MM.1S (cell line): ENCODE measurements around the gene TAGLN2.

ENCODE experiments used
- DNase-seq: peaks from one replicate; pipeline ENCODE4 v3.0.0-alpha.2; 2015
- H2AFZ ChIP-seq: fragments of 300-600 bp; sonication (generic); 2 replicates; pipeline ENCODE4 v1.6.0; 2016; ENCODE audit warnings: antibody characterized with exemption, low read length
- H3F3A ChIP-seq: fragments of 300-600 bp; sonication (generic); 2 replicates; pipeline ENCODE4 v1.6.1; 2016; ENCODE audit warnings: mild to moderate bottlenecking, antibody characterized with exemption, low read length, moderate library complexity, mixed read lengths; ENCODE audit not compliant: insufficient read depth
- H3K27ac ChIP-seq: fragments of 300-600 bp; sonication (generic); 2 replicates; pipeline ENCODE4 v1.5.1; 2016; ENCODE audit warnings: mild to moderate bottlenecking, low read length
- H3K27me3 ChIP-seq: fragments of 300-600 bp; sonication (generic); replicated peaks from 2 replicates; pipeline ENCODE4 v1.6.0; 2016; ENCODE audit warnings: low read length; ENCODE audit not compliant: insufficient read depth
- H3K36me3 ChIP-seq: fragments of 300-600 bp; sonication (generic); replicated peaks from 2 replicates; pipeline ENCODE4 v1.6.1; 2016; ENCODE audit warnings: mild to moderate bottlenecking, low read length, mixed read lengths; ENCODE audit not compliant: insufficient read depth
- H3K4me1 ChIP-seq: fragments of 300-600 bp; sonication (generic); 2 replicates; pipeline ENCODE4 v1.6.1; 2016; ENCODE audit warnings: low read length, mixed read lengths
- H3K4me2 ChIP-seq: fragments of 300-600 bp; sonication (generic); 2 replicates; pipeline ENCODE4 v1.6.0; 2016; ENCODE audit warnings: low read depth, low read length
- H3K4me3 ChIP-seq: fragments of 300-600 bp; sonication (generic); 2 replicates; pipeline ENCODE4 v1.5.1; 2016; ENCODE audit warnings: low read length, mixed read lengths
- H3K79me2 ChIP-seq: fragments of 300-600 bp; sonication (generic); 2 replicates; pipeline ENCODE4 v1.6.1; 2016; ENCODE audit warnings: mixed run types, low read length, mixed read lengths
- H3K9ac ChIP-seq: fragments of 300-600 bp; sonication (generic); 2 replicates; pipeline ENCODE4 v1.6.1; 2016; ENCODE audit warnings: low read length, mixed read lengths
- H3K9me2 ChIP-seq: fragments of 300-600 bp; sonication (generic); replicated peaks from 2 replicates; pipeline ENCODE4 v1.6.1; 2016; ENCODE audit warnings: mild to moderate bottlenecking, low read length, mixed read lengths; ENCODE audit not compliant: insufficient read depth
- H3K9me3 ChIP-seq: fragments of 300-600 bp; sonication (generic); replicated peaks from 2 replicates; pipeline ENCODE4 v1.6.1; 2016; ENCODE audit warnings: mild to moderate bottlenecking, low read length, mixed read lengths; ENCODE audit not compliant: insufficient read depth
- H4K20me1 ChIP-seq: fragments of 300-600 bp; sonication (generic); 2 replicates; pipeline ENCODE4 v1.6.1; 2016; ENCODE audit warnings: mild to moderate bottlenecking, low read length, moderate library complexity, mixed read lengths; ENCODE audit not compliant: insufficient read depth
- EZH2 ChIP-seq: fragments of 300-600 bp; sonication (generic); optimal IDR thresholded peaks from 2 replicates; pipeline ENCODE3; 2017; ENCODE audit warnings: low read depth, mild to moderate bottlenecking, antibody characterized with exemption, low read length, mixed read lengths
- EZH2phosphoT487 ChIP-seq: fragments of 300-600 bp; sonication (generic); IDR thresholded peaks from 2 replicates; pipeline ENCODE4 v1.6.1; 2018; ENCODE audit warnings: antibody characterized with exemption, low read length
- TF ChIP-seq, protein P1 (sequence below): fragments of 300-600 bp; sonication (generic); IDR thresholded peaks from 2 replicates; pipeline ENCODE4 v1.5.1; 2016; ENCODE audit warnings: antibody characterized with exemption, low read length, mixed read lengths

TAGLN2 gene

GRCh38 chr1:159946242-159947187 is 21.2 kb upstream of the TAGLN2 start:
- H3K9ac ChIP-seq, result no peak overlapping the region; the same call in 1 of the 2 replicates
- H3K27me3 ChIP-seq, result peaks cover 43% of the 10 kb centered on the region
- no peaks in the 10 kb centered on the region for H4K20me1 ChIP-seq
- no peak overlapping the region for H3K27ac ChIP-seq
- H3K9me3 ChIP-seq, result no peaks in the 10 kb centered on the region
- peak overlapping the region; percentile 80 for H2AFZ ChIP-seq
- DNase-seq, result no peak
- H3K4me3 ChIP-seq, result peak overlapping the region; percentile 59
- peak overlapping the region; percentile 92 for H3K4me2 ChIP-seq
- TF ChIP-seq EZH2phosphoT487, result no peak
- H3K79me2 ChIP-seq, result no peaks in the 10 kb centered on the region
- H3K4me1 ChIP-seq, result no peaks in the 10 kb centered on the region
- H3K36me3 ChIP-seq, result no peaks in the 10 kb centered on the region
- H3K9me2 ChIP-seq, result no peaks in the 10 kb centered on the region
- H3F3A ChIP-seq, result 0 out of 2 replicates have a peak, but pooled peaks cover 2% of the 10 kb centered on the region

DNA sequence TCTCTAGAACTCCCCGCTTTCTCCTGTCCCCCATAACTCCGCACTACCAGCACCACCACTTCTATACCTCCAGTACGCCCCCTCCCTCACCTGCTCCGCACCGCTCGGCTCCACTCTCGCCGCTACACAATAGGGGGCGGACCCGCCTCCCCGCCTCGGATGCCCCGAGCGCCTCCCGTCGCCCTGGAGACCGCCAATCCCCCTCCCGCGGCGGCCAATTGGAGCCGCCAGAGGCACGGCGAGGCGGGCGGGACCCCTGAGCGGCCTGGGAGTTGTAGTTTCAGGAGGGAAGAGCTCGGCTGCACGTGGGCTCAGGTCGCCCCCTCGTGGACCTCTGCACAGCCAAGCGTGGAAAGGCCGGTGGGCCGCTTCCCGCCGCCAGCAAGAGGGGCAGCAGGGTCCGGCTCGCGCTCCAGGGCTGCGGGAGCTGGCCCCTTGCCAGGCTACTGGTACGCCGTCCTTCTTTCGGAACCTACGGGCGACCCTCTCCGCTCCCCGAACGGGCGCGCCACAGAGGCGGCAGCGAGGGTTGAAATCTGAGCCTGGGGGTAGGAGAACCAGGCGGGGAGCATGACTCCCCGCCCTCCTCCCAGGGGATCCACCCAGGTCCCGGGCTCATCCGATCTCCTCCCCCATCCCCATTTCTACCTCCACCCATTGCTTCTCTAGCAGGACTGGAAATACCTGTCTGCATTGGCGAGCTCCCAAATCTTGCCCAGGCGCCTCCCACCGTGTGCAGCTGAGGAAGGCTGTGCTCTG is 20.4 kb upstream of the TAGLN2 start, which contains the start of gene IGSF9:
Gene IGSF9 (minus strand): TSS at position 131 of the 759 bp plus-strand sequence. CDS start 2,159 bp downstream, outside the sequence.
- Histone ChIP-seq H3K9me2 (no peaks in the 10 kb centered on the region), H3K4me1 (no peaks in the 10 kb centered on the region), H3K27me3 (peaks cover 43% of the 10 kb centered on the region), H4K20me1 (no peaks in the 10 kb centered on the region), H3F3A (0 out of 2 replicates have a peak, but pooled peaks cover 2% of the 10 kb centered on the region), H3K36me3 (no peaks in the 10 kb centered on the region), H3K79me2 (no peaks in the 10 kb centered on the region), H2AFZ (peak within 1 kb of the TSS; percentile 80), H3K4me2 (peak within 1 kb of the TSS; percentile 92), H3K9me3 (no peaks in the 10 kb centered on the region), H3K27ac (no peak within 1 kb of the TSS), H3K4me3 (peak within 1 kb of the TSS; percentile 59), H3K9ac (no peak within 1 kb of the TSS; the same call in 1 of the 2 replicates)
- TF ChIP-seq, protein P1, sequence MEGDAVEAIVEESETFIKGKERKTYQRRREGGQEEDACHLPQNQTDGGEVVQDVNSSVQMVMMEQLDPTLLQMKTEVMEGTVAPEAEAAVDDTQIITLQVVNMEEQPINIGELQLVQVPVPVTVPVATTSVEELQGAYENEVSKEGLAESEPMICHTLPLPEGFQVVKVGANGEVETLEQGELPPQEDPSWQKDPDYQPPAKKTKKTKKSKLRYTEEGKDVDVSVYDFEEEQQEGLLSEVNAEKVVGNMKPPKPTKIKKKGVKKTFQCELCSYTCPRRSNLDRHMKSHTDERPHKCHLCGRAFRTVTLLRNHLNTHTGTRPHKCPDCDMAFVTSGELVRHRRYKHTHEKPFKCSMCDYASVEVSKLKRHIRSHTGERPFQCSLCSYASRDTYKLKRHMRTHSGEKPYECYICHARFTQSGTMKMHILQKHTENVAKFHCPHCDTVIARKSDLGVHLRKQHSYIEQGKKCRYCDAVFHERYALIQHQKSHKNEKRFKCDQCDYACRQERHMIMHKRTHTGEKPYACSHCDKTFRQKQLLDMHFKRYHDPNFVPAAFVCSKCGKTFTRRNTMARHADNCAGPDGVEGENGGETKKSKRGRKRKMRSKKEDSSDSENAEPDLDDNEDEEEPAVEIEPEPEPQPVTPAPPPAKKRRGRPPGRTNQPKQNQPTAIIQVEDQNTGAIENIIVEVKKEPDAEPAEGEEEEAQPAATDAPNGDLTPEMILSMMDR, result peak; percentile 55
- no peak for TF ChIP-seq EZH2phosphoT487
- peak; percentile 78 for DNase-seq

GRCh38 chr1:159944623-159945455 is 19.5 kb upstream of the TAGLN2 start:
- Histone ChIP-seq H3K36me3 (no peaks in the 10 kb centered on the region), H3K27me3 (peaks cover 43% of the 10 kb centered on the region), H3K79me2 (no peaks in the 10 kb centered on the region), H3K9me2 (no peaks in the 10 kb centered on the region), H3K27ac (no peak overlapping the region), H3F3A (0 out of 2 replicates have a peak, but pooled peaks cover 2% of the 10 kb centered on the region), H4K20me1 (no peaks in the 10 kb centered on the region), H2AFZ (peak overlapping the region; percentile 80; the same call in 1 of the 2 replicates), H3K4me3 (peak overlapping the region; percentile 59), H3K4me1 (no peaks in the 10 kb centered on the region), H3K4me2 (peak overlapping the region; percentile 92), H3K9ac (no peak overlapping the region), H3K9me3 (no peaks in the 10 kb centered on the region)
- DNase-seq, result no peak
- TF ChIP-seq EZH2 (no peak), EZH2phosphoT487 (no peak)
- TF ChIP-seq, protein P1, result no peak
